Mucosa of gallbladder (tissue), 1 donor: ENCODE data around the gene LDB3. TPM values are rescaled to one million over a fixed set of nuclear protein-coding genes. Genes with fewer than 3 reads are reported as not detected.

Source experiments
- DNase-seq: peaks from one replicate; pipeline ENCODE4 v3.0.0-alpha.2; 2020; ENCODE audit warnings: low spot score
- total RNA-seq: library from RNA; stranded (reverse); gene quantifications from one replicate; pipeline ENCODE4 v1.2.1, GENCODE V29; 2021
- donor health status: DM: no; HTN: no; CAD: no.

LDB3 gene
- total RNA-seq, 1 donor from 2014 or later, result 4.9 TPM

DNA sequence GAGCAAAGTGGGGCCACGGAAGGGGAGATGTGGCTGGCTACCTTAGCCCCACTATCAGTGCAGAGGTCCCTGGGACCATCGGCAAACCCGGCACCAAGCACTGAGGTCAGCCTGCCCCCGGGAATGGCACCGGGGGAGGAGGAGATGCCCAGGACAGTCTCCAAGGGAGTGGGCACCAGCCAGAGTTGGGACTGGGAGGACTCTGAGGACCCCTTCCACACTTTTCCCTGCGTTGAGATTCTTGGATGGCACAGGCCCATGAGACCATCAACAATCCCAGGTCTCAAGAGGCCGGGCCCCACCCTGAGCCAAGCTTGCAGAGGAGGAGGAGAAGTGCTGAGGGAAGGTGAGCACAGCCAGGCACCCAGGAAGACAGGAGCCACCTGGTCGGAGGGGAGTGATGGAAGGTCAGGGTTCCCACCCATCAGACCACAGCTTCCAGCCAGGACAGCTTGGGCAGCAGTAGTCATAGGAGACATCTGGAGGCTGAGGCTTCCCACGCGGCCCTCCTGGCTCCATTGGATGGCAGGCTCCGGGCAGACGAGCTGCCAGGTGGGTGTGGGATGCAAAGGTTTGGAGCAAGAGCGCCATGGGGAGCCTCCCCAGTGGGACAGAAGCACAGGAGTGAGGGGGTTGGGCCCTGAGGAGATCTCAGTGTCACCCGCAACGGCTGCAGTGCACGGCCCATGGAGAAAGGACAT, 16.5 kb upstream of the LDB3 start:
- DNase-seq, result no peak

DNA sequence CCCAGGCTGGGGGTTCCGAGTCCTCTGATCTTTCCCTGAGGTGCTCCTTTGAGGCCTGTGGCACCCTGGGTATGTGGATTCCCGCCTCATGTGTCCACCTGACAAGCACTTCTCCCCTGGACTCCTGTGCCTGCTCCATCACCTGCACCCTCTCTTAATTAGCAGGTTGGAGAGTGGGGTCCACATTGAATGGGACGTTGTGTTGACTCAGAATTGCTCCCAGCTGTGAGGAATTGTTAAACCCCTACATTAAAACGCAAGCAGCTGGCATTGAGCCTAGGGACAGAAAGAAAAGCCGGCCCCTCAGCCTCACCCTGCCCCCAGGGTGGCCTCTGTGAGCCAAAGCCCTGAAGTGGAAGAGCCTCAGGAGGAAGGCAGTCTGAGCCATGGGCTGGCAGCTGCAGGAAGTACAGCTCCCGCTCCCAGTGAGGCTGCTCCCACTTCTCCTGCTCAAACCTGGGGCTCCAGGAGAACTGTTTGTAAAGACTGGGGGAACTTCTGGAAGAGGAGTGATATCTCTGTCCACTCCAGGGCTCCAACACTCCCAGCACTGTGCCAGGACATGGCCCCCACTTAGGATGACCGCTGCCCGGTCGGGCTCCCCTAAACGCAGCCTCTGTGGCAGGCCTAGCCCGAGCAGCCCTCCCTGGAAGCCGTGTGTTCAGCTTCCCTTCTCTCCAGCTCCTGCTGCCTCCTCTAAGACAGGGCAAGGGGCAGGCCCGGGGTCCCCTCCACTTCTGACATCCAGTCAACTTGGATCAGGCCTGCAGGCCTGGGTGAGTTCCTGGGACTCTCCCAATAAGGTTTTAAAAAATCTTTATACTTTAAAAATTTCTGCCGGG, 15.7 kb upstream of the LDB3 start:
- no peak for DNase-seq

DNA sequence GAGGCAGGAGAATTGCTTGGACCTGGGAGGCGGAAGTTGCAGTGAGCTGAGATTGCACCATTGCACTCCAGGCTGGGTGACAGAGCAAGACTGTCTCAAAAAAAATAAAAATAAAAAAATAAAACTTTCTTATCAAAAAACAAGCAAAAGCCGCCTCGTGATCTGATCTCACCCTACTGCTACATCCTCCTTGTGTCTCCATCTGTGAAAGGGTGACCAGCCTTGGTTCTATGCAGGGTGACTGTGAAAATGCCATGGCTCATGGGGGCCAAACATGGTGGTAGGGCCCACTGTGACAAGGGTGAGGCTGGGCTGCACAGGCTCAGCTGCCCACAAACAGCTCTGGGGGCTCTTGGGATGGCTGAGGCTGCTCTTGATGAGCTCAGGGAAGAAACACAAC, 14.9 kb upstream of the LDB3 start:
- DNase-seq, result no peak

DNA sequence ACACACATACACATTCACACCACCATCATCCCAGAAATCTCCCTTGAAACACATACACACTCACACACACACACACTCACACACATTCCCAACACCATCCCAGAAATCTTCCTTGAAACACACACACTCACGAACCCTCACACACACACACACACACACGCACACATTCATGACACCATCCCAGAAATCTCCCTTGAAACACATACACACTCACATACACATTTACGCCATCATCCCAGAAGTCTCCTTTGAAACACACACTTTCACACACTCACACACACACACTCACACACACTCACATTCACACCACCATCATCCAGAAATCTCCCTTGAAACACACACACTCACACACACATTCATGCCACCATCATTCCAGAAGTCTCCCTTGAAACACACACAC, 14.3 kb upstream of the LDB3 start:
- no peak for DNase-seq

DNA sequence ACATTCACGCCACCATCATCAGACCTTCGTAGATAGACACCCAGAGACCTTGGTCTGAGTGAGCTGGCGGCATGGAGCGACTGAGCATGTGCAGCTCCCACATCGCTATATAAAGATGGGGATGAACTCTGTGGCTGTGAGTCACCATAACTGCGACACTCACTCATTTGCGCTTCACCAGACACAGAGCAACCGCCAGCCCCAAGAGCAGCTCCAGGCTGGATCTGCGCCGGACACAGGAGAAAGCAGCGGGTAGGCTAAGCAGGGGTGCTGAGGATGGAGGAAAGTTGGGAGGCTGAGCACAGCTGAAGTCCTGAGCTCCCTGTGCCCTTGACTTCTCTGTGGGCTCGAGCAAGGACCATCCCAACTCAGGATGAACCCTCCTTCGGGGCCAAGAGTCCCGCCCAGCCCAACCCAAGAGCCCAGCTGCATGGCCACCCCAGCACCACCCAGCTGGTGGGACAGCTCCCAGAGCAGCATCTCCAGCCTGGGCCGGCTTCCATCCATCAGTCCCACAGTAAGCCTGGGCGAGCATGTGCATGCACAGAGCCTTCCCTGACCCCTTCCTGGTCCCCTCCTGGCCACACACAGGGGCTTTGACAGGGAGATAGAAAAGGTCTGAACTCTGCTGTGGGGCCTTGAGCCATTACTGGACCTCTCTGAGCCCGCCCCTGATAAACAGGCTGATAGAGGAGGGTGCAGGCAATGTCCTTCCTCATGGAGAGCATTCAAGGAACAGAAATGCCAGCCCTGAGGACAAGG, 13.7 kb upstream of the LDB3 start, which contains the start of gene OPN4:
Gene OPN4 (plus strand): TSS at position 137 of the 762 bp plus-strand sequence. CDS start 237 bp downstream, at position 374.
- no peak for DNase-seq

DNA sequence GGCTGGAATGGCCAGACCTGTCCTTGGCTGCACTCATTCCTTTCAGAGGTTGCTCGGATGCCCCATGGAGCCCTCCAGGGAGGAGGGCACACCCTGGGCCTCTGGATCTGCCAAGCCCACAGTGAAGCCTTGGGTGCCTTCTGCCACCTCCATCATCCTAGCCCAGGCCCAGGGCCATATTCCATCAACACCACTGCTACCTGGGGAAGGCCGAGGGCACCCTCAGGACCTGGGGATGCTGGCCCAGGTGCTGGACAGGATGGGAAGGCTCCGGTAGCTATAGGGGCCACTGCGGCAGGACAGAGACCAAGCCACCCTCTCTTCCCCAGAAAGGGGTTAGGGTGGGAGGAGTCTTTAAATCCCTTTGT, 13.2 kb upstream of the LDB3 start:
- DNase-seq, result no peak

DNA sequence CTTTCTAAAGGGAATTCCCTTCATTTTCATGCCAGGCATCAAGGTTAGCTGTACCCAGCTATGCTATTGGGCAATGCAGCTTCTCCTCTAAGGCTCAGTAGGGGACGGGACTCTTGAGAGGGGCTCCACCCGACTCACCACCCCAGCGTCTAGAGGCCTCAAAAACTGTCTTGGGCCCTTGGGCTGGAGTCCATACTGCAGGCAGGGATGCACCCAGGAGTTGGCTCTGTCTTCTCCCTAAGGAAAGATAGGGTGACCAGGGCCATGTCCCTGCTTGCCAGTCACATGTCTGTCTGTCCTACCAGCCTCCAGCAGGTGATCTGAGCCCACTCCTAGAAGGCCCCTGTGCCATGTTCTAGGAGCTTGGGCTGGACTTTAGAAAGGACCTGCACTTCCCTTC, 12.7 kb upstream of the LDB3 start:
- no peak for DNase-seq

DNA sequence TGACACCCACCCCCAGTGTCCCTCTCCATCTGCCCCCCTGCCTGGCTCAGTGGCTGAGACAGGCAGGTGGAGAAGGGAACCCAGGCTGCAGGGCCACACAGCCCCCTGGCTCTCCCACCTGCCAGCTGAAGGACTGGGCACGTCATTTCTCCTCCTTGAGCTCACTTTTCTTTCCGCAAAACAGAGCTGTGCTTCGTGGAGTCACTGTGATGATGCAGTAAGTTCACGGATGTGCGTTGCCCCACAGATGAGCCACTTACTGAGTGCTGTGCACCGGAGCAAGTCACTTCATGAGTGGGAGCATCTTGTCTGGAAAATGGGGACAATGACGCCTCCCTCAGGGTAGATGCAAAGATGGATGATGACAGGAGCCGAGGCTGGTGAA, 11.3 kb upstream of the LDB3 start:
- no peak for DNase-seq

DNA sequence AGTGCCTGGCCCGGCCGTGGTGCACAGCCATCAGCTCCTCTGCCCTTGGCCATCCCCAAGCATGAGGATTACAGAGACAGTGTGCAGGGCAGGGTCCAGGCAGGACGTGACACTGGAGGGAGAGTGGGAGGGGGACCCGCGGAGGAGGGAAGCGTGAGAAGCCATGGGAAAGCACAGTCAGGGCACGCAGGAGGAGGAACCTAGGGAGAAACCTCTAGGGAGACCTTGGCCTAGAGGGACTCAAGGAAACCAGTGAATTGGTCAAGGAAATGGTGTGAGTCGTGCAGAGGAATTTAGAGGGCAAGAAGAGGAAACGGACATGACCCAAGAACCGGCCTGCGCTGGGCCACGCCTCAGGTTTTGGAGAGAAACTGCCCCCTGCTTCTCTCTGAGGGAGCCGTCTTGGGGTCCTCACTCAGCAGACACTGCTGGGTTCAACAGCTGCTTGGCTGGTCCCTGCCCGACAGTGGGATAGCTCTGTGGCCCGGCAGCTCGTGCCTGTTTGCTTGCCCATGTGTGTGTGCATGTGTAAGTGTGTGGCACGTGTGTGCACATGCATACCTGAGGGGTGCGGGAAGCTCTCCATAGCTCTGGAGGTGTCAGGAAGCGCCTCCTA, 10.8 kb upstream of the LDB3 start:
- no peak for DNase-seq

DNA sequence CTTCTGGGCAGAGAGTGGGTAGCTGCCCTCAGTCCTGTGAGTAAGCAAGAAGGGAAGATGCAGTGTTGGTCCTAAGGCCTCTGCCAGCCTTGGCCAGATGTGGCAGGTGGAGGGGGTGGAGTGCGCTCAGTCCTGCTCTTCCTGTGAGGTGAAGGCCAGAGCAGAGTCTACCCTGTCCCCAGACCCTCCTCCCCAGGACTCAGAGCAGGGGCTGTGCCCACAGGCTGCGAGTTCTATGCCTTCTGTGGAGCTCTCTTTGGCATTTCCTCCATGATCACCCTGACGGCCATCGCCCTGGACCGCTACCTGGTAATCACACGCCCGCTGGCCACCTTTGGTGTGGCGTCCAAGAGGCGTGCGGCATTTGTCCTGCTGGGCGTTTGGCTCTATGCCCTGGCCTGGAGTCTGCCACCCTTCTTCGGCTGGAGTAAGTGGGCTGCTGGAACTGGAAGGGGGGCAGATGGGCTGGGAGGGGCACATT, 10.0 kb upstream of the LDB3 start:
- no peak for DNase-seq

DNA sequence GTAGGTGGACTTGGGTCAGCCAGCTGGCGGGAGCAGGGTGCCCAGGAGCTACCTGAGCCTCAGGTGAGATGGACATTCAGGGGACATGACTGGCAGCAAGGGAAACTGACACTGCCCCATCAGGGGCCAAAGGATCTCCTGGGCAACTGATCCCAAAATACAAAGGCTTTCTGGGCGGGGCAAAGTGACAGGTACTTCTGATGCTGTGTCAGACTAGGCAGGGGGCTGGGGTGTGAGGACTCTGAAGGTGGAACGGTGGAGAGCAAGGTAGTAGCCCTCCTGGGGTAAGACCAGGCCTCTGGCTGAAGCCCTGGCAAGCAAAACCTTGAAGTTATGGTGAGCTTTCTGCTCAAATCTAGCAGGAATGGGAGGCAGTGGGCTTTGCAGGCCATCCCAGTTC, 9.6 kb upstream of the LDB3 start:
- no peak for DNase-seq

DNA sequence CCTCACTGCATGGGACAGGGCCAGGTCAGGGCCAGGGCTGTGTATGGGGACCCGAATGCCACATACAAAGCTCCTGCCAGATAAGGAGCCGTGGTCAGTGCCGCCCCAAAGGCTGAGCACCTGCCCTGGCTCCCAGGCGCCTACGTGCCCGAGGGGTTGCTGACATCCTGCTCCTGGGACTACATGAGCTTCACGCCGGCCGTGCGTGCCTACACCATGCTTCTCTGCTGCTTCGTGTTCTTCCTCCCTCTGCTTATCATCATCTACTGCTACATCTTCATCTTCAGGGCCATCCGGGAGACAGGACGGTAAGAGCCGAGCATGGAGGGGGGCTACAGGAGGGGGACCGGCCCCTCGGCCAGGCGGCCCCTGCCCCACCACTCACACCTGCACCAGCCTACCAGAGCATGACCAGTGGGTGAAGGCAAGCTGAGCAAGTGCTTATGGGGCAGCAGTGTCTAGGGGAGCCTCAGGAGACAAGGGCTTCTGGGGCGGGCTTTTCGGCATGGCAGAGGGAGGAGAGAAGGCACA, 9.1 kb upstream of the LDB3 start:
- DNase-seq, result no peak

DNA sequence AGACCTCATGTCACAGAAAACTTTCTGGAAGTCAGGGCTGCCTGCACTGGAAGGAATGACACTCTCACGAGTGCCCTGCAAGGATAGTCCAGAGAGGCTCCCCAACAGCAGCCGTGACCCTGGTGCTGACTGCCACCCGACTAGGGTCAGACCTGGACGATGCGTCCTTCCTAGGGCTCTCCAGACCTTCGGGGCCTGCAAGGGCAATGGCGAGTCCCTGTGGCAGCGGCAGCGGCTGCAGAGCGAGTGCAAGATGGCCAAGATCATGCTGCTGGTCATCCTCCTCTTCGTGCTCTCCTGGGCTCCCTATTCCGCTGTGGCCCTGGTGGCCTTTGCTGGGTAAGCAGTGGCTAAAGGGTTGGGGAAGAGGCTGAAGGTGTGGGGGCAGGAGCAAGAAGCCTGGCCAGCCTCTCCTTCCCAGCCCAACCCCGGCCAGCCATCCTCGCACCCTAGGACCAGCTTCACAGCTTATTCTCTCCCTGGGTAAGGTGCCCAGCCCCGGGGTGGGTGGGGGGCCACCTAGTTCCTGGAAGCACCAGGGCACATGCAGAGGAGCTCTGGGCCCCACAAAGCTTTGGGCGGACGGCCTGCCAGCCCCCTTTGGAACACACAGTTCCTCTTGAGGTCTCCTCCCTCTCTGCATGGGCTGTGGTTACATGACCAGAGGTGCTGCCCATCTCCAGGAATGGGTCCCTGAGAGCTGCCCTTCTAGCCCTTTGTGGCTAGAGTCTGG, 8.4 kb upstream of the LDB3 start:
- DNase-seq, result no peak

DNA sequence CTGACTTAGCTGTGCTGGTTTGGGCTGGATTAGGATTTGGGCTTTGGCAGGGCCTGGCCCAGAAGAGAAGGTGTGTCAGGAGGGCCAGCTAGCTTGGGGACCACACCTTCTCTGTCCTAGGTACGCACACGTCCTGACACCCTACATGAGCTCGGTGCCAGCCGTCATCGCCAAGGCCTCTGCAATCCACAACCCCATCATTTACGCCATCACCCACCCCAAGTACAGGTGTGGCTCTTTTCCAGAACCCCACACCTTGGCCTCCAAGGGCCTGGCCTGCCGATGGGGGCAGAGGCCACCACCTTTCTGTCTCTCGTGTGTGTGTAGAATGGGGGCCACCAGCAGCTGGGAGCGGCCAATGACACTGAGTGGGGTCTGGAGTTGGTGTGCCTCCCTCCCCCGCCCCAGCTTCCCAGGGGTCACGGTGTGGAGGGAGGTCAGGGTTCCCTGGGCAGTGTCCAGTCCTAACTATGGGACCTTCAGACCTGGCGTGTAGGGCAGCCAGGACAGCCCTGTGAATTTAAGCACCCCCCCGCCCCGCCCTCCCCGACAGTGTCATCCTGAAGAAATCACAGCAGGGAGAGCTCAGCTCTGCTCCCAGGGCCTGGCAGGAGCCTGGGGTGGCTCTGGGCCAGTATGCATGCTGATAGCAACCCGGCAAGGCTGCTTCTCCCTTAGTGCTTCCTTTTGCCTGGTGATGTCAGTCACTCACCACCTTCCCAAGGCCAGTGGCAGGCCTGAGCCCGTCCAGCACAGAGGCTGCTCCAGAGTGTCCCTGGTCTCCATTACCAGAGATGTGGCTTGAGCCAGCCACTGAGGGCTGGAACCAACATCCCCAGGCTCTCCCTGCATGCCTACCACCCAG, 6.9 kb upstream of the LDB3 start:
- DNase-seq, result no peak

DNA sequence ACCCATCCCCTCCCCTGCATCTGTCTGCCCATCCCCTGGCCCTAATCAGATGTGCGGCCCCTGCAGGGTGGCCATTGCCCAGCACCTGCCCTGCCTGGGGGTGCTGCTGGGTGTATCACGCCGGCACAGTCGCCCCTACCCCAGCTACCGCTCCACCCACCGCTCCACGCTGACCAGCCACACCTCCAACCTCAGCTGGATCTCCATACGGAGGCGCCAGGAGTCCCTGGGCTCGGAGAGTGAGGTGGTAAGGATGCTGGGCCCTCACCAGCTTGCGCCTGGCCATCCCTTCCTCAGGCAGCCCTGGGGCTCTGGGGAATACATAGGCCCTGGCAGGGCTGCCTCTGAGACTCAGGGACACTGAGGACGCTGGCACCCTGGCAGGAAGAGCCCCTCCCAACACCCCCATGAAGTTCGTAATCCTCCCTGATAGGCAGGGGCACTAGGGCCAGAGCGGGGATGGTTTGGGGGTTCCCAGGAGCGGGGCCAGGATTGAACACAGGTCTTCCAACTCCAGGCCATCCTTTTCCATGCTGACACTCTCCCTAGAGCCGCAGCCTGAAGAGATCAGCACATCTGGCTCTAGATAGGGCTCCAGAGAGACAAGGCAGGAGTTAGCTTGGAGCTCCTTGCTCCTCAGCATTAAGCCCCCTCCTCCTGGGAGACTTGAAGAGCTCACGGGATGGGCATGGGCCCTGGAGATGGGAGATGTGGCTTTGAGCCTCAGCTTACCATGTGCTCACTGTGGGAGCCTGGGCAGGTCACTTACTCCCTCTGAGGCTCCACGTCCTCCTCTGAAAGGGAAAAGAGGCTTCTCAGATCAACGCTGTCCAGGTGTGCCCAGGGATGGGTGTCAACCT, 5.9 kb upstream of the LDB3 start:
- DNase-seq, result no peak

DNA sequence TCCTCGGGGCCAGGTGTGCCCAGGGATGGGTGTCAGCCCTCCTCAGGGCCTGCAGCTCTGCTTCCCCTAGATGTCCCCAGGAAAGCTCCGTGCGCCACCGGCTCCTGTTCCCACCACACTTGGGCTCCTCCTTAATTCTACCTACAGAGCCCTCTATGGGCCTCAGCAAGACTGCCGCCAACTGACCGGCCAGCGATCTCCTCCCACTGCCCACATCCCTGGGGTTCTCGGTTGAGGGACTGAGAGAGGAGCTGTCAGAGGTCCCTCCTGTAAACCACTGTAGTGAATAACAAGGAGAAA, 5.3 kb upstream of the LDB3 start:
- DNase-seq, result no peak

DNA sequence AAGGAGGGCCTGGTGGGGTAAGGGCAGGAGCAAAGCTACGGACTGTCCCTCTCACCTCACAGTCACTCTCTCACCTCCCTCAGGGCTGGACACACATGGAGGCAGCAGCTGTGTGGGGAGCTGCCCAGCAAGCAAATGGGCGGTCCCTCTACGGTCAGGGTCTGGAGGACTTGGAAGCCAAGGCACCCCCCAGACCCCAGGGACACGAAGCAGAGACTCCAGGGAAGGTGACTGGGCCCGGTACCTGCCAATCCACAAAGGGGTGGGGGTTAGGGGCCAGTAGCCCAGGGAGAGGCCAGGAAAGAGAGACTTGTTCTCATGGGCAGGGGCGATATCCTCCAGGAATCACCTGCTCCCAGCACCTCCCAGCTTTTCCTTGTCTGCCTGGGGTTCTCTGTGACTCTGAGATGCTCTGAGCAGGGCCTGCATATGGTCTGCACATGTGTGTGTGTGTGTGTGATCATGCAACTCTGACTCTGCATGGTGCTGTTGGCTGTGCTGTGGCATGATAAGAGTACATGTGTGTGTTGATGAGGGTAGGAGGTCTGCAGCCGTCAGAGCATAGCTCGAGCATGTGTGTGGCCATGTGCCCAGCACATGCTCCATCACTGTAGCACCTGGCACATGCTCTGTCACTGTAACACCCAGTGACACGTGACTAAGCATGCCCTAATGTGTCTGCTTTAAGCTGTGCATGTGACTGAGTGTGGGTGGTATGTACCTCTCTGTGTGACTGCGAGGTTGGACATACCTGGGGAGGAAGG, 4.6 kb upstream of the LDB3 start:
- no peak for DNase-seq
